SK-N-SH treated with all-trans-retinoic acid at 6 μM for 48 hours (cell line): ENCODE measurements around the gene EGLN1.

ENCODE experiments used
- ATAC-seq: fragments of 200-7000 bp; cut with Tn5 transposase; 3 replicates; pipeline ENCODE4 v1.9.1; 2020; ENCODE audit warnings: mild to moderate bottlenecking, moderate library complexity
- ARNTL ChIP-seq: fragments of 450-650 bp; formaldehyde crosslinking; IDR thresholded peaks from 2 replicates; pipeline ENCODE4 v1.5.0; 2020; ENCODE audit warnings: low read depth, mild to moderate bottlenecking, moderate library complexity, borderline replicate concordance
- CSDC2 ChIP-seq: fragments of 250-450 bp; sonication (Bioruptor Pico); IDR thresholded peaks from 2 replicates; pipeline ENCODE4 v1.5.0; 2020; ENCODE audit warnings: mild to moderate bottlenecking, moderate library complexity
- ESRRG ChIP-seq: fragments of 250-450 bp; sonication (Bioruptor Pico); IDR thresholded peaks from 2 replicates; pipeline ENCODE4 v1.6.1; 2021; ENCODE audit warnings: mild to moderate bottlenecking
- GLIS3 ChIP-seq: fragments of 250-450 bp; sonication (Bioruptor Pico); IDR thresholded peaks from 2 replicates; pipeline ENCODE4 v1.5.0; 2020; ENCODE audit warnings: mild to moderate bottlenecking, moderate library complexity
- ISL1 ChIP-seq: fragments of 250-450 bp; sonication (Bioruptor Pico); IDR thresholded peaks from 2 replicates; pipeline ENCODE4 v2.1.2; 2022; ENCODE audit warnings: mild to moderate bottlenecking, moderate library complexity
- OSR1 ChIP-seq: fragments of 250-450 bp; sonication (Bioruptor Pico); IDR thresholded peaks from 2 replicates; pipeline ENCODE4 v1.8.0; 2022; ENCODE audit warnings: moderate library complexity, mild to moderate bottlenecking, inconsistent platforms
- PPARA ChIP-seq: fragments of 250-450 bp; sonication (Bioruptor Pico); IDR thresholded peaks from 2 replicates; pipeline ENCODE4 v1.5.0; 2020; ENCODE audit warnings: mild to moderate bottlenecking, borderline replicate concordance
- RARB ChIP-seq: fragments of 250-450 bp; sonication (Bioruptor Pico); IDR thresholded peaks from 2 replicates; pipeline ENCODE4 v1.8.0; 2021; ENCODE audit warnings: mild to moderate bottlenecking, moderate library complexity
- SNAI2 ChIP-seq: fragments of 250-450 bp; sonication (Bioruptor Pico); IDR thresholded peaks from 2 replicates; pipeline ENCODE4 v1.5.0; 2020; ENCODE audit warnings: mild to moderate bottlenecking, moderate library complexity
- TCF4 ChIP-seq: fragments of 250-450 bp; sonication (Bioruptor Pico); IDR thresholded peaks from 2 replicates; pipeline ENCODE4 v1.8.0; 2021; ENCODE audit warnings: mild to moderate bottlenecking, moderate library complexity, borderline replicate concordance
- TOX ChIP-seq: fragments of 250-450 bp; sonication (Bioruptor Pico); IDR thresholded peaks from 2 replicates; pipeline ENCODE4 v1.8.0; 2021; ENCODE audit warnings: mild to moderate bottlenecking, moderate library complexity, borderline replicate concordance
- TSHZ2 ChIP-seq: fragments of 250-450 bp; sonication (Bioruptor Pico); IDR thresholded peaks from 2 replicates; pipeline ENCODE4 v1.5.0; 2020; ENCODE audit warnings: mild to moderate bottlenecking, moderate library complexity
- ZC3H10 ChIP-seq: fragments of 250-450 bp; sonication (Bioruptor Pico); IDR thresholded peaks from 2 replicates; pipeline ENCODE4 v1.5.1; 2021; ENCODE audit warnings: mild to moderate bottlenecking, moderate library complexity
- ZFP3 ChIP-seq: fragments of 250-450 bp; sonication (Bioruptor Pico); IDR thresholded peaks from 2 replicates; pipeline ENCODE4 v1.5.0; 2020; ENCODE audit warnings: mild to moderate bottlenecking, moderate library complexity
- ZNF565 ChIP-seq: fragments of 450-650 bp; formaldehyde crosslinking; conservative IDR thresholded peaks from 2 replicates; pipeline ENCODE4 v1.5.0; 2020; ENCODE audit warnings: low read depth, mild to moderate bottlenecking, moderate library complexity
- ZNF70 ChIP-seq: fragments of 450-650 bp; formaldehyde crosslinking; IDR thresholded peaks from 2 replicates; pipeline ENCODE4 v1.5.0; 2020; ENCODE audit warnings: mild to moderate bottlenecking, moderate library complexity
- ZNF8 ChIP-seq: fragments of 450-650 bp; formaldehyde crosslinking; IDR thresholded peaks from 2 replicates; pipeline ENCODE4 v1.5.0; 2020; ENCODE audit warnings: mild to moderate bottlenecking, moderate library complexity
- TF ChIP-seq, protein P1 (sequence below): fragments of 250-450 bp; sonication (Bioruptor Pico); IDR thresholded peaks from 2 replicates; pipeline ENCODE4 v1.8.0; 2020; ENCODE audit warnings: mild to moderate bottlenecking, moderate library complexity, borderline replicate concordance
- TF ChIP-seq, protein P2 (sequence below): fragments of 250-450 bp; sonication (Bioruptor Pico); IDR thresholded peaks from 2 replicates; pipeline ENCODE4 v1.8.0; 2021; ENCODE audit warnings: low read depth, mild to moderate bottlenecking, moderate library complexity, borderline replicate concordance
- TF ChIP-seq, protein P3 (sequence below): fragments of 250-450 bp; sonication (Bioruptor Pico); IDR thresholded peaks from 2 replicates; pipeline ENCODE4 v1.5.1; 2020; ENCODE audit warnings: low read depth, mild to moderate bottlenecking, moderate library complexity

The EGLN1 gene

DNA sequence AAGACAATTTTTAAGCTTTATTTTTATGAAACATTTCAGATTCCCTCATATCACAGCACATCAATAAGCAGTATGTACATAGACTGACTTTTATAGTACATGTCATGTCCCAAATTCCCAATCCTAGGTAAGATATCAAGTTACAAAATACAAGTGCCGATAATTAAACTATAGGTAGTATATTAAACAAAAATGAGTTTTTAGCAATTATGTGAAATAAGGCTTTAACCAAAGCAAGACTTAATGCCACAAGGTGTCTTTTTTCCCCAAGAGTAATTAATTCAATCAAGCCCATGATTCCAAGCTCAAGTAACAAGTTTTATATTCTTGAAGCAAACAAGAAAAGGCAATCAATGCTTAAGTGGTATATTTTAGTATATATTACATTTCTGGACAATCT, 89.3 kb downstream of the EGLN1 start:
- TF ChIP-seq PPARA (CRISPR knock-in tag) (no peak), ARNTL (CRISPR knock-in tag) (no peak), ZNF565 (CRISPR knock-in tag) (no peak), ZFP3 (CRISPR knock-in tag) (no peak), ZC3H10 (no peak), TSHZ2 (CRISPR knock-in tag) (no peak), ESRRG (no peak), SNAI2 (CRISPR knock-in tag) (no peak), GLIS3 (no peak), OSR1 (no peak), ZNF8 (CRISPR knock-in tag) (no peak), TOX (CRISPR knock-in tag) (no peak), RARB (no peak), ZNF70 (no peak), ISL1 (CRISPR knock-in tag) (no peak), TCF4 (CRISPR knock-in tag) (no peak)
- TF ChIP-seq, protein P1, sequence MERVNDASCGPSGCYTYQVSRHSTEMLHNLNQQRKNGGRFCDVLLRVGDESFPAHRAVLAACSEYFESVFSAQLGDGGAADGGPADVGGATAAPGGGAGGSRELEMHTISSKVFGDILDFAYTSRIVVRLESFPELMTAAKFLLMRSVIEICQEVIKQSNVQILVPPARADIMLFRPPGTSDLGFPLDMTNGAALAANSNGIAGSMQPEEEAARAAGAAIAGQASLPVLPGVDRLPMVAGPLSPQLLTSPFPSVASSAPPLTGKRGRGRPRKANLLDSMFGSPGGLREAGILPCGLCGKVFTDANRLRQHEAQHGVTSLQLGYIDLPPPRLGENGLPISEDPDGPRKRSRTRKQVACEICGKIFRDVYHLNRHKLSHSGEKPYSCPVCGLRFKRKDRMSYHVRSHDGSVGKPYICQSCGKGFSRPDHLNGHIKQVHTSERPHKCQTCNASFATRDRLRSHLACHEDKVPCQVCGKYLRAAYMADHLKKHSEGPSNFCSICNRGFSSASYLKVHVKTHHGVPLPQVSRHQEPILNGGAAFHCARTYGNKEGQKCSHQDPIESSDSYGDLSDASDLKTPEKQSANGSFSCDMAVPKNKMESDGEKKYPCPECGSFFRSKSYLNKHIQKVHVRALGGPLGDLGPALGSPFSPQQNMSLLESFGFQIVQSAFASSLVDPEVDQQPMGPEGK = no peak
- TF ChIP-seq, protein P2, sequence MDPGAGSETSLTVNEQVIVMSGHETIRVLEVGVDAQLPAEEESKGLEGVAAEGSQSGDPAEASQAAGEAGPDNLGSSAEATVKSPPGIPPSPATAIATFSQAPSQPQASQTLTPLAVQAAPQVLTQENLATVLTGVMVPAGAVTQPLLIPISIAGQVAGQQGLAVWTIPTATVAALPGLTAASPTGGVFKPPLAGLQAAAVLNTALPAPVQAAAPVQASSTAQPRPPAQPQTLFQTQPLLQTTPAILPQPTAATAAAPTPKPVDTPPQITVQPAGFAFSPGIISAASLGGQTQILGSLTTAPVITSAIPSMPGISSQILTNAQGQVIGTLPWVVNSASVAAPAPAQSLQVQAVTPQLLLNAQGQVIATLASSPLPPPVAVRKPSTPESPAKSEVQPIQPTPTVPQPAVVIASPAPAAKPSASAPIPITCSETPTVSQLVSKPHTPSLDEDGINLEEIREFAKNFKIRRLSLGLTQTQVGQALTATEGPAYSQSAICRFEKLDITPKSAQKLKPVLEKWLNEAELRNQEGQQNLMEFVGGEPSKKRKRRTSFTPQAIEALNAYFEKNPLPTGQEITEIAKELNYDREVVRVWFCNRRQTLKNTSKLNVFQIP (CRISPR knock-in tag) = no peak
- TF ChIP-seq, protein P3, sequence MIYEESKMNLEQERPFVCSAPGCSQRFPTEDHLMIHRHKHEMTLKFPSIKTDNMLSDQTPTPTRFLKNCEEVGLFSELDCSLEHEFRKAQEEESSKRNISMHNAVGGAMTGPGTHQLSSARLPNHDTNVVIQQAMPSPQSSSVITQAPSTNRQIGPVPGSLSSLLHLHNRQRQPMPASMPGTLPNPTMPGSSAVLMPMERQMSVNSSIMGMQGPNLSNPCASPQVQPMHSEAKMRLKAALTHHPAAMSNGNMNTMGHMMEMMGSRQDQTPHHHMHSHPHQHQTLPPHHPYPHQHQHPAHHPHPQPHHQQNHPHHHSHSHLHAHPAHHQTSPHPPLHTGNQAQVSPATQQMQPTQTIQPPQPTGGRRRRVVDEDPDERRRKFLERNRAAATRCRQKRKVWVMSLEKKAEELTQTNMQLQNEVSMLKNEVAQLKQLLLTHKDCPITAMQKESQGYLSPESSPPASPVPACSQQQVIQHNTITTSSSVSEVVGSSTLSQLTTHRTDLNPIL (CRISPR knock-in tag) = no peak

GRCh38 chr1:231329483-231329882, 92.6 kb downstream of the EGLN1 start:
- no peak for ATAC-seq
- TF ChIP-seq GLIS3 (no peak), ZNF565 (CRISPR knock-in tag) (no peak), SNAI2 (CRISPR knock-in tag) (no peak), ARNTL (CRISPR knock-in tag) (no peak), ZNF8 (CRISPR knock-in tag) (no peak), ZFP3 (CRISPR knock-in tag) (no peak), ZNF70 (no peak)
- TF ChIP-seq, protein P2 (CRISPR knock-in tag) = no peak
- TF ChIP-seq, all 23 proteins: peak for 0

More for the DNA sequence above, 89.3 kb downstream of the EGLN1 start:
- no peak for ATAC-seq

GRCh38 chr1:231327617-231328016, 94.5 kb downstream of the EGLN1 start:
- TF ChIP-seq ESRRG (no peak), GLIS3 (no peak), ISL1 (CRISPR knock-in tag) (no peak), ZFP3 (CRISPR knock-in tag) (no peak), TSHZ2 (CRISPR knock-in tag) (no peak), CSDC2 (no peak), ZNF8 (CRISPR knock-in tag) (no peak), RARB (no peak), TCF4 (CRISPR knock-in tag) (no peak), ZNF565 (CRISPR knock-in tag) (no peak)
- TF ChIP-seq, protein P1 = no peak
- TF ChIP-seq, protein P3 (CRISPR knock-in tag) = no peak
- no peak for ATAC-seq
